ENCODE results near the gene CUEDC2.

CUEDC2 gene

DNA sequence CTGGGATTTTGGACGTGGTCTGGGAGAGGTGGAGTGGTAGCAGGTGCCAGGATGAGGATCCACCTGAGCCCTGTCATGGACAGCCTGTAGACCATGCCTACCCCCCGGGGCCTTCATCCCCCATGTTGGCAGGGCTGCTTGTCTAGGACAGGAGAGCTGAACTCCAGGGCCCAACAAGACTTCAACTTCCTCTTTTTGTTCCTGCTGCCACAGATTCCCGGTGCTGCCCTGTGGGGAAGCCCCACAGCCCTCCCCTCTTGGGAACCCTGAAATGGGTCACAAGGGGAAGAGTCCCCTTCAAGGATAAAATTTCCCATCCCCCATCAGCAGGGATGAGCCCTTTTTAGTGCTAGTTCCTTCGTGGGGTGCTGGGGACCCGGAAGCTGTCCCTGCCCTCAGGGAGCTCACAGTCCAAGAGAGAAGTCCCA is 1.3 kb upstream of the CUEDC2 start:
- no peak for DNase-seq (ENCODE audit: low read depth)
- TF ChIP-seq, protein P1, sequence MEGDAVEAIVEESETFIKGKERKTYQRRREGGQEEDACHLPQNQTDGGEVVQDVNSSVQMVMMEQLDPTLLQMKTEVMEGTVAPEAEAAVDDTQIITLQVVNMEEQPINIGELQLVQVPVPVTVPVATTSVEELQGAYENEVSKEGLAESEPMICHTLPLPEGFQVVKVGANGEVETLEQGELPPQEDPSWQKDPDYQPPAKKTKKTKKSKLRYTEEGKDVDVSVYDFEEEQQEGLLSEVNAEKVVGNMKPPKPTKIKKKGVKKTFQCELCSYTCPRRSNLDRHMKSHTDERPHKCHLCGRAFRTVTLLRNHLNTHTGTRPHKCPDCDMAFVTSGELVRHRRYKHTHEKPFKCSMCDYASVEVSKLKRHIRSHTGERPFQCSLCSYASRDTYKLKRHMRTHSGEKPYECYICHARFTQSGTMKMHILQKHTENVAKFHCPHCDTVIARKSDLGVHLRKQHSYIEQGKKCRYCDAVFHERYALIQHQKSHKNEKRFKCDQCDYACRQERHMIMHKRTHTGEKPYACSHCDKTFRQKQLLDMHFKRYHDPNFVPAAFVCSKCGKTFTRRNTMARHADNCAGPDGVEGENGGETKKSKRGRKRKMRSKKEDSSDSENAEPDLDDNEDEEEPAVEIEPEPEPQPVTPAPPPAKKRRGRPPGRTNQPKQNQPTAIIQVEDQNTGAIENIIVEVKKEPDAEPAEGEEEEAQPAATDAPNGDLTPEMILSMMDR (conservative IDR thresholded peaks at IDR 0.05; ENCODE audit: low read depth, low read length): no peak
- no peak overlapping the region for H3K4me3 ChIP-seq (ENCODE audit: low read length)

GRCh38 chr10:102431452-102432124 is 786 bp downstream of the CUEDC2 start:
- H3K4me3 ChIP-seq (ENCODE audit: low read length): peak overlapping the region; percentile 88
- TF ChIP-seq, protein P1 (conservative IDR thresholded peaks at IDR 0.05; ENCODE audit: low read depth, low read length): no peak
- DNase-seq (ENCODE audit: low read depth): no peak

GRCh38 chr10:102429468-102429867 is 2.9 kb downstream of the CUEDC2 start:
- TF ChIP-seq, protein P1 (conservative IDR thresholded peaks at IDR 0.05; ENCODE audit: low read depth, low read length): no peak
- H3K4me3 ChIP-seq (ENCODE audit: low read length): no peak overlapping the region
- DNase-seq (ENCODE audit: low read depth): no peak

- TF ChIP-seq, protein P1 (conservative IDR thresholded peaks at IDR 0.05; ENCODE audit: low read depth, low read length): no peak
- H3K4me3 ChIP-seq (ENCODE audit: low read length): no peak overlapping the region
- DNase-seq (ENCODE audit: low read depth): no peak
These were observed 5.5 kb downstream of the CUEDC2 start for GRCh38 chr10:102426803-102427287.

- TF ChIP-seq, protein P1 (conservative IDR thresholded peaks at IDR 0.05; ENCODE audit: low read depth, low read length): no peak
- no peak overlapping the region for H3K4me3 ChIP-seq (ENCODE audit: low read length)
- no peak for DNase-seq (ENCODE audit: low read depth)
These were observed 6.9 kb downstream of the CUEDC2 start for GRCh38 chr10:102425444-102425843.

DNA sequence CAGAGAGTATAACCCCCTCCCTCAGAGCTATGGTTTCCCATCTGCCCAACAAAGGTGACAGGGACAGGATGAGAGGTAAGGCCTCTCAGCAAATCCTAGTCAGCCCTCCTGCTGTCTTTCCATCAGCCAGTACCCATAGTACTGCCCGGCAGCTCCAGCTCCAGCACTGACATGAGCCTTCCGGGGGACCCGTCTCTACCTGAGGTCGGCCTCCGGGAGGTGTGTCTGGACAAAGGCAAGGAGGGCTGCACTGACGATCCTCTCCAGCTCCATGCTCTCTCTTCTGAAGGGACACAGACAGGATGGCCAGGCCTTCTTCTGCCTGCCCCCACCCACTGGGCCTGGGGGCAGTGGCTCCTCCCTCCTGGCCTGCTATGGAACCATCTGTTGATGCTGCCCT is 7.5 kb downstream of the CUEDC2 start:
- DNase-seq (ENCODE audit: low read depth): no peak
- TF ChIP-seq, protein P1 (conservative IDR thresholded peaks at IDR 0.05; ENCODE audit: low read depth, low read length): no peak
- no peak overlapping the region for H3K4me3 ChIP-seq (ENCODE audit: low read length)

- no peak for DNase-seq (ENCODE audit: low read depth)
- TF ChIP-seq, protein P1 (conservative IDR thresholded peaks at IDR 0.05; ENCODE audit: low read depth, low read length): no peak
- H3K4me3 ChIP-seq (ENCODE audit: low read length): no peak overlapping the region
These were observed 8.2 kb downstream of the CUEDC2 start for GRCh38 chr10:102424145-102424544.

Data from retinal pigment epithelial cell (primary cell).